Activated naive CD8-positive, alpha-beta T cell treated with anti-CD3 and anti-CD28 coated beads, Interleukin-2, amount 10 ng/mL, durations not matched to agents 7 days and 5 days (primary cell): ENCODE measurements around the gene ESPN. TPM values are rescaled to one million over a fixed set of nuclear protein-coding genes. Genes with fewer than 3 reads are reported as not detected.
A peak's percentile ranks its signal among the peaks of the same experiment; 100 is the strongest.
"Not testable (repeated sequence)": the region's sequence is repeated elsewhere in the genome, so short reads cannot be mapped to it uniquely, and the experiment has no call there.

ENCODE experiments used
- ATAC-seq: fragments of 150-1000 bp; cut with Tn5 transposase; one replicate; pipeline ENCODE4 v1.10.0; 2021; ENCODE audit warnings: low read depth, moderate library complexity
- POLR2A ChIA-PET: fragments of 350-600 bp; sonication (Branson Sonifier 250); formaldehyde crosslinking; loops from one replicate; lab custom pipeline; 2021; ENCODE audit warnings: antibody characterized with exemption; lab: Charles Lee
- DNase-seq: peaks from one replicate; pipeline ENCODE4 v3.0.0; 2021
- H3K27ac Mint-ChIP-seq: one replicate; pipeline ENCODE4 v1.8.0; 2022; ENCODE audit warnings: mild to moderate bottlenecking, mixed read lengths
- H3K27me3 Mint-ChIP-seq: one replicate; pipeline ENCODE4 v1.8.0; 2022; ENCODE audit warnings: mild to moderate bottlenecking, moderate library complexity, mixed read lengths
- H3K36me3 Mint-ChIP-seq: one replicate; pipeline ENCODE4 v1.8.0; 2021; ENCODE audit warnings: mild to moderate bottlenecking, mixed read lengths
- H3K4me1 Mint-ChIP-seq: one replicate; pipeline ENCODE4 v1.8.0; 2021; ENCODE audit warnings: mixed read lengths
- H3K4me3 Mint-ChIP-seq: one replicate; pipeline ENCODE4 v1.8.0; 2022; ENCODE audit warnings: mild to moderate bottlenecking, moderate library complexity, mixed read lengths
- H3K9me3 Mint-ChIP-seq: one replicate; pipeline ENCODE4 v1.8.0; 2021; ENCODE audit warnings: mixed read lengths
- total RNA-seq, 2 experiments: library from RNA; stranded (reverse); gene quantifications; one replicate each; pipeline ENCODE4 v1.2.3, GENCODE V29; 2021

ESPN gene
- total RNA-seq, 2 experiments from 2014 or later, result 1.7 to 2.6 TPM

- no peak for ATAC-seq
- H3K36me3 Mint-ChIP-seq, result no peaks in the 10 kb centered on the region
- POLR2A ChIA-PET, result no interaction called here
- peaks cover 2% of the 10 kb centered on the region for H3K4me1 Mint-ChIP-seq
- H3K27ac Mint-ChIP-seq, result no peak overlapping the region
- no peak for DNase-seq
- H3K27me3 Mint-ChIP-seq, result peaks cover 49% of the 10 kb centered on the region
- no peak overlapping the region for H3K4me3 Mint-ChIP-seq
- no peaks in the 10 kb centered on the region for H3K9me3 Mint-ChIP-seq
Measured at GRCh38 chr1:6426277-6426971, 1.8 kb downstream of the ESPN start.

- Mint-ChIP-seq H3K27me3 (peaks cover 43% of the 10 kb centered on the region), H3K9me3 (no peaks in the 10 kb centered on the region), H3K36me3 (no peaks in the 10 kb centered on the region), H3K4me1 (peaks cover 2% of the 10 kb centered on the region), H3K27ac (no peak overlapping the region), H3K4me3 (no peak overlapping the region)
- no peak for ATAC-seq
- no peak for DNase-seq
- POLR2A ChIA-PET, result no interaction called here
Measured at GRCh38 chr1:6426972-6427350, 2.4 kb downstream of the ESPN start.

- no peaks in the 10 kb centered on the region for H3K9me3 Mint-ChIP-seq
- POLR2A ChIA-PET, result no interaction called here
- H3K36me3 Mint-ChIP-seq, result no peaks in the 10 kb centered on the region
- no peak for ATAC-seq
- peaks cover 38% of the 10 kb centered on the region for H3K27me3 Mint-ChIP-seq
- H3K27ac Mint-ChIP-seq, result no peak overlapping the region
- DNase-seq, result no peak
- peaks cover 2% of the 10 kb centered on the region for H3K4me1 Mint-ChIP-seq
- H3K4me3 Mint-ChIP-seq, result no peak overlapping the region
Measured at GRCh38 chr1:6427441-6428390, 3.1 kb downstream of the ESPN start.

GRCh38 chr1:6428453-6428852 is 3.9 kb downstream of the ESPN start:
- H3K4me3 Mint-ChIP-seq, H3K27ac Mint-ChIP-seq, POLR2A ChIA-PET, H3K36me3 Mint-ChIP-seq, H3K9me3 Mint-ChIP-seq, DNase-seq, H3K4me1 Mint-ChIP-seq, ATAC-seq: not testable (repeated sequence)
- peaks cover 36% of the 10 kb centered on the region for H3K27me3 Mint-ChIP-seq

- ATAC-seq, DNase-seq, POLR2A ChIA-PET, H3K9me3 Mint-ChIP-seq, H3K4me1 Mint-ChIP-seq, H3K36me3 Mint-ChIP-seq, H3K4me3 Mint-ChIP-seq, H3K27ac Mint-ChIP-seq: not testable (repeated sequence)
- peaks cover 27% of the 10 kb centered on the region for H3K27me3 Mint-ChIP-seq
Measured at GRCh38 chr1:6429660-6430411, 5.3 kb downstream of the ESPN start.

GRCh38 chr1:6431645-6432579 is 7.3 kb downstream of the ESPN start:
- not testable (repeated sequence) for DNase-seq

GRCh38 chr1:6434186-6434585 is 9.6 kb downstream of the ESPN start:
- Mint-ChIP-seq H3K4me1 (no peaks in the 10 kb centered on the region), H3K36me3 (no peaks in the 10 kb centered on the region), H3K27me3 (peaks cover 24% of the 10 kb centered on the region), H3K4me3 (no peak overlapping the region), H3K27ac (no peak overlapping the region), H3K9me3 (no peaks in the 10 kb centered on the region)
- no peak for DNase-seq
- no peak for ATAC-seq
- POLR2A ChIA-PET, result no interaction called here

More at GRCh38 chr1:6431645-6432579, 7.3 kb downstream of the ESPN start:
- H3K4me1 Mint-ChIP-seq, H3K36me3 Mint-ChIP-seq, H3K9me3 Mint-ChIP-seq, ATAC-seq, H3K4me3 Mint-ChIP-seq, H3K27ac Mint-ChIP-seq: not testable (repeated sequence)
- POLR2A ChIA-PET, result interaction anchor here (0.7 kb wide), 1 partner anchor 40 kb away, joined by 3 read pairs; no protein-coding TSS in a partner anchor
- peaks cover 20% of the 10 kb centered on the region for H3K27me3 Mint-ChIP-seq

GRCh38 chr1:6435129-6435528 is 10.6 kb downstream of the ESPN start:
- Mint-ChIP-seq H3K27me3 (peaks cover 30% of the 10 kb centered on the region), H3K4me3 (no peak overlapping the region), H3K4me1 (no peaks in the 10 kb centered on the region), H3K36me3 (no peaks in the 10 kb centered on the region), H3K27ac (no peak overlapping the region), H3K9me3 (no peaks in the 10 kb centered on the region)
- POLR2A ChIA-PET, result no interaction called here
- ATAC-seq (no peak), DNase-seq (no peak)

GRCh38 chr1:6435547-6435946 is 11.0 kb downstream of the ESPN start:
- POLR2A ChIA-PET, result no interaction called here

GRCh38 chr1:6436277-6436676 is 11.7 kb downstream of the ESPN start:
- POLR2A ChIA-PET, DNase-seq: not testable (repeated sequence)

More at GRCh38 chr1:6435547-6435946, 11.0 kb downstream of the ESPN start:
- H3K36me3 Mint-ChIP-seq, result no peaks in the 10 kb centered on the region
- H3K4me3 Mint-ChIP-seq, result no peak overlapping the region
- no peaks in the 10 kb centered on the region for H3K4me1 Mint-ChIP-seq
- no peak overlapping the region for H3K27ac Mint-ChIP-seq
- no peak for ATAC-seq
- no peak for DNase-seq
- peaks cover 26% of the 10 kb centered on the region for H3K27me3 Mint-ChIP-seq
- no peaks in the 10 kb centered on the region for H3K9me3 Mint-ChIP-seq

GRCh38 chr1:6437012-6437700 is 12.6 kb downstream of the ESPN start:
- H3K4me3 Mint-ChIP-seq, ATAC-seq, H3K4me1 Mint-ChIP-seq, DNase-seq, POLR2A ChIA-PET, H3K36me3 Mint-ChIP-seq, H3K27ac Mint-ChIP-seq, H3K9me3 Mint-ChIP-seq: not testable (repeated sequence)
- H3K27me3 Mint-ChIP-seq, result peaks cover 35% of the 10 kb centered on the region

More at GRCh38 chr1:6436277-6436676, 11.7 kb downstream of the ESPN start:
- H3K27me3 Mint-ChIP-seq, result peaks cover 28% of the 10 kb centered on the region
- ATAC-seq, H3K4me1 Mint-ChIP-seq, H3K4me3 Mint-ChIP-seq, H3K27ac Mint-ChIP-seq, H3K9me3 Mint-ChIP-seq, H3K36me3 Mint-ChIP-seq: not testable (repeated sequence)

- DNase-seq, result peak; percentile 74
- Mint-ChIP-seq H3K27ac (no peak overlapping the region), H3K27me3 (peaks cover 35% of the 10 kb centered on the region), H3K4me3 (no peak overlapping the region), H3K4me1 (peaks cover 3% of the 10 kb centered on the region), H3K36me3 (no peaks in the 10 kb centered on the region), H3K9me3 (no peaks in the 10 kb centered on the region)
- ATAC-seq, result peak; percentile 60
- POLR2A ChIA-PET, result interaction anchor here (0.5 kb wide), 1 partner anchor 20 kb away, joined by 4 read pairs; no protein-coding TSS in a partner anchor
Measured at GRCh38 chr1:6438047-6438525, 13.5 kb downstream of the ESPN start.
